HG02870 (cell line): ENCODE data around the gene GPR155.

Experiments
- ATAC-seq: cut with Tn5 transposase; IDR thresholded peaks from one replicate; pipeline ENCODE4 v1.9.1; 2021; ENCODE audit warnings: mild to moderate bottlenecking, moderate library complexity; ENCODE audit not compliant: unreplicated experiment

GPR155 gene, protein sequence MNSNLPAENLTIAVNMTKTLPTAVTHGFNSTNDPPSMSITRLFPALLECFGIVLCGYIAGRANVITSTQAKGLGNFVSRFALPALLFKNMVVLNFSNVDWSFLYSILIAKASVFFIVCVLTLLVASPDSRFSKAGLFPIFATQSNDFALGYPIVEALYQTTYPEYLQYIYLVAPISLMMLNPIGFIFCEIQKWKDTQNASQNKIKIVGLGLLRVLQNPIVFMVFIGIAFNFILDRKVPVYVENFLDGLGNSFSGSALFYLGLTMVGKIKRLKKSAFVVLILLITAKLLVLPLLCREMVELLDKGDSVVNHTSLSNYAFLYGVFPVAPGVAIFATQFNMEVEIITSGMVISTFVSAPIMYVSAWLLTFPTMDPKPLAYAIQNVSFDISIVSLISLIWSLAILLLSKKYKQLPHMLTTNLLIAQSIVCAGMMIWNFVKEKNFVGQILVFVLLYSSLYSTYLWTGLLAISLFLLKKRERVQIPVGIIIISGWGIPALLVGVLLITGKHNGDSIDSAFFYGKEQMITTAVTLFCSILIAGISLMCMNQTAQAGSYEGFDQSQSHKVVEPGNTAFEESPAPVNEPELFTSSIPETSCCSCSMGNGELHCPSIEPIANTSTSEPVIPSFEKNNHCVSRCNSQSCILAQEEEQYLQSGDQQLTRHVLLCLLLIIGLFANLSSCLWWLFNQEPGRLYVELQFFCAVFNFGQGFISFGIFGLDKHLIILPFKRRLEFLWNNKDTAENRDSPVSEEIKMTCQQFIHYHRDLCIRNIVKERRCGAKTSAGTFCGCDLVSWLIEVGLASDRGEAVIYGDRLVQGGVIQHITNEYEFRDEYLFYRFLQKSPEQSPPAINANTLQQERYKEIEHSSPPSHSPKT

GRCh38 chr2:174486563-174487107 is at the start of gene GPR155:
TSS of gene GPR155 (minus strand) at chr2:174487029. CDS start at chr2:174481956, 5,073 bp downstream.
- peak; percentile 29 for ATAC-seq

DNA sequence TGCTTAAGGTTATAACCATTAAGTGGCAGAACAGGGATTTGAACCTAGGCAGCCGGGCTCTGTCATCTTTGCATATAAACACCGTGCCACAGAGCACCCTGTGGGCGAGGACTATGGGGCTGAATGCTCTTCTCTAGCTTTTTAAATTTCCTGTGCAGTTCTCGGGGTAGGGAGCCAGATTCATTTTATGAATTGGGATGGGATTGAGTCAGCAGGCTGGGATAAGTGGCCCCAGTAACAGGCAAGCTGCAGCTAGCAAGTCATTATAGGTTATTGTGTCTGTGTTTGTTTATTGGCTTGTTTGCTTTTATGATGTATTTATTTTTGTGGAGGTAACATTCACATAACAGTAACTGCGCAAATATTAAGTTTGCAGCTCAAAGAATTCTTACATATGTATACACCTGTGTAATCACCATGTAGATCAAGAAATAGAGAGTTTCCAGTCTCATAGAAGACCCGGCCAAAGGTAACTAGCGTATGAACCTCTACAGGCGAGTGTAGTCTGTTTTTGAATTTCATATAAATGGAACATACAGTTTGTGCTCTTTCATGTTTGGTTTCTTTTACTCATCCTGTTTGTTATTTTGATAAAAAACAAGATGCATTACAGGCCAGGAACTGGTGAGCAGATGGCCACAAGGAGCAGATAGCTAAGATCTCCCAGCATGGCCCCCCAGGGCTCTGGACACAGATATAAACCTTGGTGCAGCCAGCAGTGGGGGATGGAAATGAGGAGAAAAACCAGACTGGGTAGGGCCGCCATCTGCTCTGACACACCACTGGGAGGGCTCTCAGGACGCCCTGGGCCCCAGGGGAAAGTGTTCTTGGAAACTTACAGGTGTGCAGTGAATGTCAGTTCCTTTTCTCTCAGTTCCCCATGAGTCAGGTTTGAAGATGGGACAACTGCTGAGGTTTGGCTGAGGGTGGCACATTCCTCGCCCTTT is 49.2 kb upstream of the GPR155 start:
- peak; percentile 26 for ATAC-seq

DNA sequence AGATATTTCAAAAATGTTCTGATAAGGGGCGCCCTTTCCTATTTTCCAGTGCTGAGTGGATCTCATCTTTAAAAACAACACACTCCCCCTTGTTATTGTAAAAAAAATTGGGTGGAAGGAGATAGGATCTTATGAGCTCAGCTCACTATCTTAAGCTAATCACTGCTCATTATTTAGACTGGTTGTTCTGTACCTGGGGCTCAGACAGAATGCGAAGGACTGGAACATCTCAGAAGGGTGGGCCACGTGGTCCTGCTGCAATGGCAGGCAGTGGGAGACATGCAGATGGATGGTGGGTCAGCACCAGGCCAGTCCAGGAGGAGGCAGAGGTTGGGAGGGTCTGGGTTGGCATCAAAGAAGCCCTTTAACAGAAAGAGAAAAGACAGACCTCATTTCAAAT is 48.3 kb upstream of the GPR155 start:
- ATAC-seq: no peak

DNA sequence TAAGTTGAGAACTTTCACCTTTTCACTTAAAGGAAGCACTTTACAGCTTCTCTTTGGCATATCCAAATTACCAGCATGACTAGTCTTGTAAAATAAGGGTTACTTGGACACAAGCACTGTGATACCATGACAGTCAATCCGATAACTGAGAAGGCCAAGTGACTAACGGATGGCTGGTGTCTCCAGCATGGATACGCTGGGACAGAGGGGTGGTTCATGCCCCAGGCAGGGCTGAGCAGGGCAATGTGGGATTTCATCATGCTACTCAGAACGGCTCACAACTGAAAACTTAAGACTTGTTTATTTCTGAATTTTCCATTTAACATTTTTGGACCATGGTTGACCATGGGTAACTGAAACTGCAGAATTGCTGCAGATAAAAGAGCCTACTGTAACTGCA is 43.1 kb upstream of the GPR155 start:
- ATAC-seq: no peak

GRCh38 chr2:174527959-174528358 is 41.1 kb upstream of the GPR155 start:
- ATAC-seq: no peak

DNA sequence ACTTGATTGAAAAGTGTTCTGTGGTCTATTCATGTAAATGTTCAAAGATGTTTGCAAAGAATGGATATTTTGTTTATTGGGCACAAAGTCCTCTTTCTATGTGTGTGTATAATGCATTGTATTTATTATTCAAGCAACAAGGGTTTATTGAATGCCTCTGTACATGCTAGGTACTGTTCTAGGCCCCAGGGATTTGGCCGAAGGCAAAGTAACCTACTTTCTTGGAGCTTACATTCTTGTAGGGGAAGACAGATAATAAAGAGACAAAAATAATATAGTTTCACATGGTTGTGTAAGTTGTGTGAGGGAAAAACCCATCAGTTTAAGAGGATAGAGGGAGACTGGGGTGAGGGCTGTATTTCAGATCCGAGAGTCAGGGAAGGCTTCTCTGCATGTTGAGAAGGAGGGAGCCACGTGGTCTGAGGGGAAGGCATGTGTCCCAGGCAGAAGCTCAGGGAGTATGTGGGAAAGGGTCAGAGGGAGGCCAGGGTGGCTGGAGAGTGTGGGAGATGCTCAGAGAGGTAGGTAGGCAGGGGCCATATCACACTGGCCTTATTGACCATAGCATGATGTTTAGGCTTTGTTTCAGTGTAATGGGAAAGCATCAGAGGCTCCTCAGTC is 40.4 kb upstream of the GPR155 start:
- no peak for ATAC-seq

DNA sequence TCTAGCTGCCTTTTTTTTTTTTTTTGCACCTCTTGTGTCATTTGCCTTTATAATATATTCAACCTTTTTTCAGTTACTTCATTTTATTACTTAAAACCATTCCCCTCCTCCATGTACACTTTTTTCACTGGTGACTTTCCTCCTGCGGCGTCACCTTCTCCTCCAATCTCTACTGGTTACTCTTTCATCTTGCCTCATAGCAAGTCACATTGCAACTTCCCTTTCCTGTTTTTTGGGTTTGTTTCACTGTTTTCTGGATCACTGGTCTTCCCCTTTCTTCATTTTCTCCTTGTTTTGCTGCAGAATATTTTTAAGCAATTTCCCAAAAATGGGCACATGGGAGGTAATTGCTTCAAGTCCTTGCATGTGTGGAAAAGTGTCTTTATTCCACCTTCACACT is 37.7 kb upstream of the GPR155 start:
- ATAC-seq: no peak

GRCh38 chr2:174522553-174522952 is 35.7 kb upstream of the GPR155 start:
- no peak for ATAC-seq

GRCh38 chr2:174518395-174518794 is 31.6 kb upstream of the GPR155 start:
- no peak for ATAC-seq

GRCh38 chr2:174516501-174517378 is 29.9 kb upstream of the GPR155 start:
- no peak for ATAC-seq

- ATAC-seq: no peak
These were observed 25.5 kb upstream of the GPR155 start for GRCh38 chr2:174512345-174512744.

- ATAC-seq: no peak
These were observed 24.9 kb upstream of the GPR155 start for GRCh38 chr2:174511580-174512260.

GRCh38 chr2:174510583-174511189 is 23.9 kb upstream of the GPR155 start:
- ATAC-seq: no peak

DNA sequence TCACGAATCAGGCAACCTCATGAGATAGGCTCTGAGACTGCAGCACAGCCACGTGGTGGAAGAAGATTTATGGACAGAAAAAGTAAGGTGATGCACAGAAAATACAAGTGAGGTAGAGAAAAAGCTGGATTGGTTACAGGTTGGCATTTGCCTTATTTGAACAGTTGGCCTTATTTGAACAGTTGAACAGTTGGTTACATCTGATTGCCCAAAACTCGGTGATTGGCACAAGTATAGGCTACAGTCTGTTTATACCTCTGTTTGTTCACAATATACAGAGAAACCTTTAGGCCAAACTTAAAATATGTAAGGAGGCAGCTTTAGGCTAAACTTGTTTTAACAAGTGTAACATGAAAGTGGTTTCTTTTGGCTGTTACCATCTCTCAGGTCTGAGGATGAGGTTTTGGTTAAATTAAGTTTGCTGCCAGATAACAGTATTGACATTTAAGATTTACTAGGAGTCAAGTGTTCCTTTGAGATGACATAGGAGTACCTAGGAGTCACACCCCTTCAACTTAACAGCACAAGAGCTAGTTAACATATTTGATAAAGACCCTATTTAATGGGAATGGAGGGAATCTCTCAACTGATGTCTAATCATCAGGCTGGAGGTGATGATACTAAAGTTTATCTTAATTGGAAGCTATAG is 16.5 kb upstream of the GPR155 start:
- ATAC-seq: no peak

DNA sequence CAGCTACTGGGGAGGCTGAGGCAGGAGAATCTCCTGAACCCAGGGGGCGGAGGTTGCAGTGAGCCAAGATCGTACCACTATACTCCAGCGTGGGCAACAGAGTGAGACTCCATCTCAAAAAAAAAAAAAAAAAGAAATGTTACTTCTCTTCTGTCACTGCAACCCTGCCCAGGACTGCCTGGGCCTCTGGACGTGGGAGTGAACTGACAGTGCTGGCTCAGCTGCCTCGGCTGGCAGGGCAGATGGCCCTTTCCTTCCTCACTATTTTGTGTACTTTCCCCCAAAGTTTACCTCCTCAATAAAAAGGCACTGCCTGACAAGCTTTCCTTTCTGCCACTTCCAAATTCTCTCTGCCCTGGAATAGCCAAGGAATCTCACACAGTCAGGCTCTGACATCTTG is 12.5 kb upstream of the GPR155 start:
- ATAC-seq: no peak

DNA sequence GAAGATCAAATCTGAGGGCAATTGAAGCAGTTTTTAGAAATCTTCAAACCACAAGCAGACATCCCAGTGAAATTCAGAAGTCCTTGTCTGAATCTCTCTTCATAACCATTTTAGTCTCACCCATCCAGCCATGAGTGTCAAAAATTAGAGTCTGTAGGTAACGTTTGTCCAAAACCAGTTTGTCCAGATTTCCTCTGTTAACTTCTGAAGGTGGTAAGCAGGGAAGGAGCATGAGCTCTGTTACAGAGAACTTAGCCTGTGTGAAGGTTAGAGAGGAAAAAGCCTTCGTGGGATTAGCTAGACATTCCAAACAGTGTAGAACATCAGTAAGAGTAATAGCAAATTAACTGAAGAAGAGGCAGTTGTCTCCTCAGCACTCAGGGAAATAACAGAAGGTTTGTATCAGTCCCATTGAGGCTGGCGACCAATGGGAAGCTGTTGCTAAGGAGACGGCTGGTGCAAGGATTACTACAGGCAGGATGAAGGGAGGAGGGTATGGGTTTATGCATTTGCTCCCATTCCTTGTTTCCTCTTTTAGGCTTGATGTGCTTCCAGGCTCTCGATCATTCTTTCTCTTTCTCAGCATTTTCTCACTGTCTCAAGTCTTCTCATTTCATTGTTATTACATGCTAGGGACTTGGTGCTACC is 8.7 kb upstream of the GPR155 start:
- no peak for ATAC-seq
